ENCODE data around the gene OVCA2. TPM values are rescaled to one million over a fixed set of nuclear protein-coding genes. Genes with fewer than 3 reads are reported as not detected.
A peak's percentile ranks its signal among the peaks of the same experiment; 100 is the strongest.

The OVCA2 gene
- polyA plus RNA-seq, 1 donor (not counting 4 experiments of a cell fraction or from before 2014, with no cell fraction given), result 41.2 TPM

DNA sequence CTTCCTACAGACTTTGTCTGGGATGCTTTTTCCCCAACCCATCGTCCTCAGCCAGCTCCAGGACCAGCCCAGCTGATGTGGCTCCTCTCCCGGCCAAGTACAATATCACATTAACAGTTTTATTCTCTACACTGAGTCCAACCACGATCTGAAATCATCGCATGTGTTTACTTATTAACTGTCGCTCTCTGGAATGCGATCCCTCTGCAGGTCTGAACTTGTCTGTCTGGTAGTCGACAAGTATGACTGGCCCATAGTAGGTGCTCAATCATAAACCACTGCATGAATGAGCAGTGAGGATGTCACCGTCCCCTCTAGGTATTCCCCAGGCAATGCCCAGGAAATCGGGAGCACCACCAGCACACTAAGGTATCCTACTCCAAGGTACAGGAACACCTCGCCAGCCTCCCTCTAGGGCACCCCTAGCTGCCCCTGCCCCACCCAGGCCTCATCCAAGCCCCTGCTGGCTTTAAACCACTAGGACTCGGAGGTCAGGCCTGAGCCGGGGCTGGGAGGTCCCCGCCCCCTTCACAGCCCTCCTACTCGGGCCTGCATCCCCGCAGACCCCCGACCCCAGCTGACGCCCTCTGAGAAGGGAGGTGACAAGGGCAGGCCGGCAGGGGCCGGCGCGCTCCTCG lies 44.4 kb upstream of the OVCA2 start:
- Histone ChIP-seq H3K4me1 (ENCODE audit: control insufficient read depth, extremely low read depth, insufficient read depth, low read length) (peaks cover 17% of the 10 kb centered on the region), H3K9ac (ENCODE audit: control insufficient read depth, extremely low read depth, insufficient read depth, low read length) (no peak overlapping the region), H3K9me3 (ENCODE audit: control insufficient read depth, low read depth, low read length) (no peaks in the 10 kb centered on the region), H3K4me3 (ENCODE audit: control insufficient read depth in 2 of 3, extremely low read depth in 1 of 3, insufficient read depth in 2 of 3, low read depth in 1 of 3, low read length in 3 of 3) (no peak overlapping the region), H3K27me3 (ENCODE audit: control insufficient read depth, extremely low read depth, insufficient read depth, low read length) (no peaks in the 10 kb centered on the region), H3K79me2 (ENCODE audit: control insufficient read depth, insufficient read depth, low read length) (no peaks in the 10 kb centered on the region), H3K9me1 (ENCODE audit: control insufficient read depth, extremely low read depth, insufficient read depth, low read length) (no peaks in the 10 kb centered on the region), H2AFZ (ENCODE audit: control insufficient read depth, low read length) (no peak overlapping the region), H4K20me1 (ENCODE audit: control insufficient read depth, extremely low read depth, insufficient read depth, low read length) (no peaks in the 10 kb centered on the region), H3K4me2 (ENCODE audit: control insufficient read depth, extremely low read depth, insufficient read depth, low read depth, low read length) (peak overlapping the region; percentile 1), H3K27ac (ENCODE audit: control insufficient read depth, insufficient read depth, low read length) (no peak overlapping the region), H3K36me3 (ENCODE audit: control insufficient read depth in 2 of 2, extremely low read depth in 1 of 2, insufficient read depth in 2 of 2, low read length in 2 of 2) (no peaks in the 10 kb centered on the region)
- DNase-seq (ENCODE audit: low read depth, low spot score) (peak; percentile 88), FAIRE-seq (peak; percentile 86)
- dilution Hi-C loops (cut with MboI; ENCODE audit: extremely low pct_ligation_motif_present, low sequenced_read_pairs), result no loop called here
- TF ChIP-seq, protein P1, sequence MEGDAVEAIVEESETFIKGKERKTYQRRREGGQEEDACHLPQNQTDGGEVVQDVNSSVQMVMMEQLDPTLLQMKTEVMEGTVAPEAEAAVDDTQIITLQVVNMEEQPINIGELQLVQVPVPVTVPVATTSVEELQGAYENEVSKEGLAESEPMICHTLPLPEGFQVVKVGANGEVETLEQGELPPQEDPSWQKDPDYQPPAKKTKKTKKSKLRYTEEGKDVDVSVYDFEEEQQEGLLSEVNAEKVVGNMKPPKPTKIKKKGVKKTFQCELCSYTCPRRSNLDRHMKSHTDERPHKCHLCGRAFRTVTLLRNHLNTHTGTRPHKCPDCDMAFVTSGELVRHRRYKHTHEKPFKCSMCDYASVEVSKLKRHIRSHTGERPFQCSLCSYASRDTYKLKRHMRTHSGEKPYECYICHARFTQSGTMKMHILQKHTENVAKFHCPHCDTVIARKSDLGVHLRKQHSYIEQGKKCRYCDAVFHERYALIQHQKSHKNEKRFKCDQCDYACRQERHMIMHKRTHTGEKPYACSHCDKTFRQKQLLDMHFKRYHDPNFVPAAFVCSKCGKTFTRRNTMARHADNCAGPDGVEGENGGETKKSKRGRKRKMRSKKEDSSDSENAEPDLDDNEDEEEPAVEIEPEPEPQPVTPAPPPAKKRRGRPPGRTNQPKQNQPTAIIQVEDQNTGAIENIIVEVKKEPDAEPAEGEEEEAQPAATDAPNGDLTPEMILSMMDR (optimal IDR thresholded peaks at IDR 0.05 in 1 of 3, IDR thresholded peaks at IDR 0.05 in 1 of 3, conservative IDR thresholded peaks at IDR 0.05 in 1 of 3; ENCODE audit: extremely low read depth in 1 of 3, insufficient read depth in 2 of 3, low read length in 3 of 3), result no peak
- TF ChIP-seq EZH2 (IDR thresholded peaks at IDR 0.05; ENCODE audit: low read length), result no peak

DNA sequence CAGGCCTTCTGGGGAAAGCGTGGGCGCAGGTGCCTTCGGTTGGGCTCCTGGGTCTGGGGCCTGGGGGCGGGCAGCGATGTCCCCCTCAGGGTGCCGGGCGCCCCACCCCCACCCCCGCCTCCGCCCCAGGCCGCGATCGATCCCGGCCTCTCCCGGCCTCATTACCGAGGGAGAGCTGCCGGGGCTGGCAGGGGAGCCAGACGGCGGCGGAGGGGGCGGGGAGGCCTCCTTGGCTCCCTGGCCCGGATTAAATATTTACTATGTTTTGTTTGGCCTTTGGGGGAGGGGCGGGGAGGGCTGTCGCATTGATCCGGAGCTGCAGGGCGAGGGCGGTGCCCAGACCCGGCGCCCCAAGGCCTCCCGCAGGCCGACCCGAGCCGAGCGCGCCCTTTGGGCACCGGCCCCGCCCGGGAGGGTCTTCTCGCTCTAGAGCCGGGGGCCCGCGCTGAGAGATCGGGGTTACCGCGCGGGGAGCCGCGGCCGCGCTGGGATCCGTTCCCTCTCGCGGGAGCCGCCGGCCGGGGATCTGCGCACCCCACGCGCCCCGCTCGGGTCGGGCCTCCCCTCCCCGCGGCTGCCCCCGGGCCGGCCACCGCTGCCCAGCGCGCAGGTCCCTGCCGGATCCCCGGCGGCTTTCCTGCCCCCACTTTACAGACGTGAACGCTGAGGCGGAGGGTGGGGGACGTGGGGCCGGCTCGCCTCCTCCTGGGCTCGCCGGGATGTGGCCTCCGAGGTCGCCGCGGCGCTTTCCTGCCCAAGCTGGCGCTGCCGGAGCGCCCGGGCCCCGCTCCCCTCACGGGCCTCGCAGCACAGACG lies 43.7 kb upstream of the OVCA2 start:
- peaks cover 21% of the 10 kb centered on the region for H3K4me1 ChIP-seq (ENCODE audit: control insufficient read depth, extremely low read depth, insufficient read depth, low read length)
- no peaks in the 10 kb centered on the region for H3K36me3 ChIP-seq (ENCODE audit: control insufficient read depth in 2 of 2, extremely low read depth in 1 of 2, insufficient read depth in 2 of 2, low read length in 2 of 2)
- no peak overlapping the region for H2AFZ ChIP-seq (ENCODE audit: control insufficient read depth, low read length)
- H3K27ac ChIP-seq (ENCODE audit: control insufficient read depth, insufficient read depth, low read length), result no peak overlapping the region
- H4K20me1 ChIP-seq (ENCODE audit: control insufficient read depth, extremely low read depth, insufficient read depth, low read length), result no peaks in the 10 kb centered on the region
- DNase-seq (ENCODE audit: low read depth, low spot score) (no peak), FAIRE-seq (no peak)
- no peaks in the 10 kb centered on the region for H3K9me1 ChIP-seq (ENCODE audit: control insufficient read depth, extremely low read depth, insufficient read depth, low read length)
- H3K27me3 ChIP-seq (ENCODE audit: control insufficient read depth, extremely low read depth, insufficient read depth, low read length), result no peaks in the 10 kb centered on the region
- H3K4me3 ChIP-seq (ENCODE audit: control insufficient read depth in 2 of 3, extremely low read depth in 1 of 3, insufficient read depth in 2 of 3, low read depth in 1 of 3, low read length in 3 of 3), result no peak overlapping the region
- H3K79me2 ChIP-seq (ENCODE audit: control insufficient read depth, insufficient read depth, low read length), result no peaks in the 10 kb centered on the region
- dilution Hi-C loops (cut with MboI; ENCODE audit: extremely low pct_ligation_motif_present, low sequenced_read_pairs), result no loop called here
- TF ChIP-seq, protein P1 (optimal IDR thresholded peaks at IDR 0.05 in 1 of 3, IDR thresholded peaks at IDR 0.05 in 1 of 3, conservative IDR thresholded peaks at IDR 0.05 in 1 of 3; ENCODE audit: extremely low read depth in 1 of 3, insufficient read depth in 2 of 3, low read length in 3 of 3), result no peak
- no peak for TF ChIP-seq EZH2 (IDR thresholded peaks at IDR 0.05; ENCODE audit: low read length)
- no peak overlapping the region for H3K4me2 ChIP-seq (ENCODE audit: control insufficient read depth, extremely low read depth, insufficient read depth, low read depth, low read length)
- no peak overlapping the region for H3K9ac ChIP-seq (ENCODE audit: control insufficient read depth, extremely low read depth, insufficient read depth, low read length)
- no peaks in the 10 kb centered on the region for H3K9me3 ChIP-seq (ENCODE audit: control insufficient read depth, low read depth, low read length)

Data from keratinocyte (primary cell).